Hematopoietic multipotent progenitor cell treated with erythropoietin and hydrocortisone succinate and interleukin-3 and kit ligand, for 15 days (in vitro differentiated cells): Measurements from ENCODE around the gene DGKB.

Experiments used
- DNase-seq: peaks from one replicate; pipeline ENCODE4 v3.0.0-alpha.2; 2015; ENCODE audit warnings: low spot score

The DGKB gene

DNA sequence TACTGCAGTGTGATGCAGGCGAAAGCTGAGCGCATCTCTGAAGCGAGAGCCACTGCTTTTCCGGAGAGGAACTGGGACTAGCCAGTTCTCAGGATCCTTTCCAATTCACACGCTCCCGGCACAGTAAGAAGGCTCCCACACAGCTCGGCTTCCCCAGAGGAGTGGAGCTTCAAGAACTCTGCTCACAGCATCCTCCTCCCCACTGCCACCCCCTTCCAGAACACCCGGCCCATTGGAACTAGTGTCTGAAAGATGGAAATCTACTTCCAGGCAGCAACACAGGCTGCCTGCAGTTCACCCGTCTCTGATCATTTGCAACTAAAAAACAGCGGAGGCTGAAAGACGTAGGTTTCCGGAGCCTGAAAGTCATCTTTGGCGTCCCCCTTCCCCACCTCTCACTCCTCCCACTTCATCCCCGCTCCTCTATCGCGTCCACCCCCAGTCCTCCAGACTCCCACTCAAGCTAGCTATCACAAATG lies at the start of gene DGKB:
Gene DGKB (minus strand): TSS at position 163 of the 479 bp plus-strand sequence.
- DNase-seq = no peak

DNA sequence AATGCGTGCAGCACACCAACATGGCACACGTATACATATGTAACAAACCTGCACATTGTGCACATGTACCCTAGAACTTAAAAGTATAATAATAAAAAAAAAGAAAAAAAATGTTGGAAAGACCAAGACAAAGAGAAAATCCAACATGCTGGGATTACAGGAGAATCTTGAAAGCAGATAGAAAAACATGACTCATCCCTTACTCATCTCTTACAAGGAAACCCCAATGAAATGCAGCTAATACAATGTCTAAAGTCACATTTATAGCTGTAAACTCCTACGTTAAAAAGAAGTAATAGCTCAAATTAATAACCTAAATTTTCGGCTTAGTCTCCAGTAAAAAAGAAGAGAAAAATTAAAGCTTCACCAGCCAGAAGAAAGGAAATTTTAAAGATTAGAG lies 47.5 kb upstream of the DGKB start:
- DNase-seq = no peak

DNA sequence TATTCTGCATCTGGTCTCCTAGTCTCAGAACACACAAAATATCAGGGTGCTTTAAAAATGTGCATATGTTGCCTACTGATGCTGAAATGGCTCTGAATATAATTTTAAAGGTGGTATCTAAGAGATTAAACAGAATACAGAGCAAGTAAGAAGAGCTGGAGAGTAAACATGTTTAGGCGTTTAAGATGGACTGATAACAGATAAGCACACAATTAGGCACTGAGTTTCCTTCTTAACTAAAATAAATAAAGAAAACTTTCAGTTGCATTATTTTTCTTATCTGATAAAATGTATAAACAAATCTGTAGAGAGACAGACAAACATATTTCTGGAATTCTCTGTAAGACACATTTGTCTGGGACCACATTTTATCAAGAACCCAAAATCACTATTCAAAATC lies 35.6 kb upstream of the DGKB start:
- no peak for DNase-seq

DNA sequence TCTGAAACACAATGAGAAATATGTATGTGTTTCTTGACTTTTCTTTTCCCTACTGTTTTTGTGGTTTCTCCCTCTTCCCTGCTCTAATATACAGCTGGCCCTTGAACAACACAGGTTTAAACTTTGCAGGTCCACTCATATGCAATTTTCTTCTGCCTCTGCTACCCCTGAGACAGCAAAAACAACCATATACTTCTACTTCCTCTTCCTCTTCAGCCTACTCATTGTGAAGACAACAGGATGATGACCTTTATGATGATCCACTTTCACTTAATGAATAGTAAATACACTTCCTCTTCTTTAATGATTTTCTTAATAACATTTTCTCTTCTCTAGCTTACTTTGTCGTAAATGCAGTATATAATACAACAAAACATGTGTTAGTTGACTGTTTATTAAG lies 35.0 kb upstream of the DGKB start:
- no peak for DNase-seq

DNA sequence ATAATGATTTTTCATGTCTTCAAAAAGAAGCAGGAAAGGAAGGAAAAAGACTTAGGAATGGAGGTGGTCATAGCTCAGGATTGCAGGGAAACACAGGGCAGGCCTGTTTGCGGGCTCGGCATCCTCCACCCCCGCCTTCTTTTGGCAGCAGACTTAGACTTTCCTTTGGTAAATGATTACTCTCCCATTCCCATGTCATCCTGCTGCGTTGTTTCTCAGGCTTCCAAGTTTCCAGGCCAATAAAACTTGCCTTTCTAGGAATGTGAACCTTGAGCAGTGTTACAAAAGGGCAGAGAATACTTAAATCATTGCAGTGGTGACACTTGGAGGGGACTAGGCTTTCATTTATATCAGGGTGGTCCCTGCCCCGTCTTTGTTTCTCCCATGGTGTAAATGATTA lies 34.0 kb upstream of the DGKB start:
- DNase-seq = no peak

DNA sequence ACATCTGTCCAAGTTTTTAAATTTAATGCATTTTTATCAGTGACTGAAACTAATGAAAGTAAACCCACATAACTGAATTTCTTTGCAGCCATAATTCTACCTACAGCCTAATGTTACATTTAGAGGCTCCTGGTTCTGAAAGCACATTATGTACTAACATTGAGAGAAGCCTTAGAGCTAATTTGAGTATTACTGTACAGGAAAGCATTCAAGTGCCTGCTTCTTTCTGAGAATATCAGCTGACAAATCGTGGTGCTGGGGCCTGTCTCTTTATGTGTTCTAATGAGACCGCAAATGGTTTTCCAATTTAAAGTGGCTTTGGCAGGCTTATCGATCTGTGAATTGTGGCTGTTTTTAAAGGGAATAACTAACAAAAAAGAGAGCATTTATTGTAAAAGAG lies 32.3 kb upstream of the DGKB start:
- no peak for DNase-seq

DNA sequence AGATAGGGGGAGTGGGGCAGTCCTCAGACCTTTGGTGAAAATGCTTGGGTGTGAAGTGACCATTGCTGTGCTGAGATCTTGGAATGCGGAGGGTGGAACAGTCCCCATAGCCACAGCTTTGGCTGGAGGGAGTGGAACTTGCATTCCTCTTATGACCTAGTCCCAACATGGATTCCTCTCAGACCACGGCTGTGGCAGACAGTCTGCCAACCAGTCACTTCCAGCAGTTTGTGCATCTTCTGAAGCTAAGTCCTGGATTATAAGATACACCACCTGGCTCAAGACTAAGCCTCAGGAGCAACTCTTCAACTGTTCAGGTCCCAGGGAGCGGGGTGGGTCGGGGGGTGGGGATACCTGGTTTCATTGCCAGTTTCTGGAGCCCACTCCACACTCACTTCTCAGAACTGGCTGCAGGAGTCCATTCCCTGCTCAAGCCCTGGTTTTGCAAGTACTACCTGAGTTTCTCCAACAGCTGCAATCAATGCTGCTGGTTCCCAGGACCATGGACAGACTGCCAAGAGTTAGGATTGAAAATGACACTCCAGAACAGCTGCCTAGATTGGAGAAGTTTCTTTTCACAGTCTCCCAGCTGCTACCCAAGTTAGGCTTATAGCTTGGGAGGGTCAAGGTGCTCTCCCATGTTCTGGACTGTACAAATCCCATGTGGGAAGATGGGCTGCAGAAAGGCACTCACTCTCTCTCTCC lies 29.1 kb upstream of the DGKB start:
- no peak for DNase-seq

DNA sequence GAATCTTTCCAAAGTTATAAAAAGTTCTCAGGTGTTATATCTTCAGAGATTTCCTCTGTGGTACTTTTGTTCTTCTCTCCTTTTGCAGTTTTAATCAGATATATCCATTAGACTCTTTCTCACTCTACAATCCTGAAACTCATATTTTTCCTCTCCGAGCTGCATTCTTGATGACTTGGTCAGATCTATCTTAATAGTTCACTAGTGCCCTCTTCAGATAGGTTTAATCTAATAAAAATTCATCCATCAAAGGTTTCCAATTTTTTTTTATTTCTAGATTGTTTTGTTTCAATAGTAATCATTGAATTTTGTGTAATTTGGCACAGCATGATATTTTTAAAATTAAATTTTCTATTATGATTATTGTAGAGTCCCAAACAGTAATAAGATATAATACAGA lies 21.8 kb upstream of the DGKB start:
- DNase-seq = no peak

DNA sequence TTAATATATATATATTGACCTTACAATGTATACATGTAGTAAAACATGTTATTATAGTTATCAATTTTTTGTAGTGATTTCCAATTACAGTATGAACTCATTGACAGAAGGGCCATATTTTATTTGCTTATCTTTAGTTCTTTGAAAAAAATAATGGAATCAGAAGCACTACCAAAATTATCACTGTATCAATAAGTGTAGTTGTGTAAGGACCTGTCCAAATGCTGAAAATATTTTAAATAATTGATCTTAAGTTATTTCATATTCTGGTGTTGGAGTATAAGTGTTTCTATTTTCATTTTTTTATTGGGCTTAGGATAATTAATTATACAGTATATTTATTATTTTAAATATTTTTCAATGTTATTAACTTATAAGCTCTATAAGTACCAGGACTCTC lies 8.5 kb upstream of the DGKB start:
- no peak for DNase-seq

DNA sequence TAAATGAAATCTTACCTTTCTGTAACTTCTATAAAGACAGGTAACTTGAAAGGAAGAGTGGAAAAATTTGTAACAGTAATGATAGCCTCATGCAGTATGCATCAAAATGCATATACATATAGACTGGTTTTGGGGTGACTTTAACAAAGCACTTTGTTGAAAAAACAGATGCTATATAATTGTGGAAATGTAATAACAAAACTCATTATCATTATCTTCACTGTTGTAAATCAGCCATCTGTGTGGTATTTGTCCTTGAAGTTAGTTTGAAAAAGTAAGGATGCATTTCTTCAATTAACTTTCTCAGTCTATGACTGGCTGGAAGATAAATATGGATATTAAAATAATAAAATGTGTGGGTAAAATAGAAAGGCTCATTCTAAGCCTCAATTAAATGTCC lies 6.1 kb upstream of the DGKB start:
- no peak for DNase-seq

DNA sequence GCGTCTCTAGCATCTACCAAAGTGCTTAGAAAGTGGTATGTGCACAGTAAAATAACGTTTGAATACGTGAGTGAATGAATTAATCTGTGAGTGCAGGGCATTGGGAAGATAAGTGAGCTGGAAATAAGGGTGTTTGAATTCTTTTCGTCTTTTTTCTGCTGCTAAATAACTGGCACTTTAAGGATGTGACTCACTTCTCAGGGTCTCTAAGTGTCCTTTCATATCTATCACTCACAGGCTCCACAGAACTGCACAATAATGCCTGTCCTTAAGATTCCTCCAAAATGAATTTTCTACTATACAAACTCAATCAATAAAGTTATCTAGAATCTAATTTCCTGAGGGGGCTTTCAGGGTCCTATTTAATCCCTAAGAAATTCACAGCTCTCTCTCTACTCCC lies 3.2 kb upstream of the DGKB start:
- no peak for DNase-seq

DNA sequence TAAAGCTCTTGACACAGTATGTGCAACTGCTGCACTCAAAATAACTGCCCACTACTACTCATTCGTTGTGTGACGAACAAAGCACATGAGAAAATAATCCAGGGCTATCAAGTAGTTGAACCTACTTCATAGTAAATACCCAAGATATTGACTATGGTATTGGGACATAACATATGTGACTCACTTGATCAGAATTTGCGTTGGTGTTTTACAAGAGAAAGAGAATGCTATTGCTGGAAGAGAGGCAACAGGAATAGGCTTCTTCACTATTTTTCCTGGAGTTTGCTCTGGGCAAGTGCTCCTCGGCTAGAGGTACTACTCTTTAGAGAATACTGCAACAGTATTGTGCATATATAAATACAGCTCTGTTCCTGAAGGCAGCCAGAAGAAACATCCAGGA lies 2.5 kb downstream of the DGKB start:
- DNase-seq = no peak

DNA sequence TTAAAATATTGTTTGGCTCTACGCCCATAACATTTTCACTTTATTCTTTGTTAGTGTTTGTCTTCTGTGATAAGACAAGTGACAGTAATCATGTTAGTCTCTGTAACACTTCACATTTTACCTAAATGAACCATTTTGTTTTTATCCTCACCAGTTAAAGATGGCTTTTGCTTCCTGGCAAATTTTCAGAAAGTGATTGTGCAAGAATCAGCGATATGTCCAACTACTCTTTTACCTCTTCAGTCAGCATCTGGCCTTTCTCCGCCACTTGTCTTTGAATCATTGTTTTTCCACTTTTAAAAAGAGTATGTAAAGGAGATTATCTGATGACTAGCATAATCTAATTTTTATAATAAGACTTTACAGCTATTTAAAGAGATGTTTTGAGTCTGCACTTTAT lies 3.5 kb downstream of the DGKB start:
- no peak for DNase-seq

DNA sequence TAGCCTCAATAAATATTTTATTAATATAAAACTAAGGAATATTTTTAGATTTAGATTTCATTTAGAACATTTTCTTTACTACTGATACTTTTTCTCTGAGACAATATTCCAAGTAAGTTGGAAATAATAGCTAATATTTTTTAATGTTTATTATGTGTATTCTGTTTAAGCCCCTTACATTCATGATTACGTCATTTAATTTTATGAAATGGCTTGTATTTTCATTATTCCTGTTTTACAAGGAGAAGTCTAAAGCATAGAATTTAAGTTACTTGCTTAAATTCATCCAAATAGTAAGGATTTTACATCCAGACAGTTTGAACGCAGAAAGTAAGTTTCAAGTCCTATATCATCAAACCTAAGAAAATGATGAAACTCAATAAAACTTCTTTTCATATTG lies 6.1 kb downstream of the DGKB start:
- no peak for DNase-seq

DNA sequence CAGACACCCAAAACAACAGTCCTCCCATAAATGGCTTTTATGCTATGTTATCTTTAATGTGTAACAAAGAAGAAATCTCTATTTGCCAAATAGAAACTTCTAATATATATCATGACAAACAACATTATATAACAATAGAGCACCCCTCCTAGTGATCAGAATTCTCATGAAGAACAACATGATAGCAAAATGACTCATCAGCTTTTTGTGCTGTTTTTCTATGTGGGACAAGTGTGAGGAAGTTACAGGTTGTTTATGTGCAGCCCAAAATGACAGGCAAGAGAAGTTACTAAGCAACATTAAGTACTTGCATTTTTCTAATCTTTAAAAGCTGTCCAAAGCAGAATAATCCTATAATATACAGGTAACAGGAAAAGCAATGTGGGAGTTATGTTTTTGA lies 7.7 kb downstream of the DGKB start:
- DNase-seq = no peak

DNA sequence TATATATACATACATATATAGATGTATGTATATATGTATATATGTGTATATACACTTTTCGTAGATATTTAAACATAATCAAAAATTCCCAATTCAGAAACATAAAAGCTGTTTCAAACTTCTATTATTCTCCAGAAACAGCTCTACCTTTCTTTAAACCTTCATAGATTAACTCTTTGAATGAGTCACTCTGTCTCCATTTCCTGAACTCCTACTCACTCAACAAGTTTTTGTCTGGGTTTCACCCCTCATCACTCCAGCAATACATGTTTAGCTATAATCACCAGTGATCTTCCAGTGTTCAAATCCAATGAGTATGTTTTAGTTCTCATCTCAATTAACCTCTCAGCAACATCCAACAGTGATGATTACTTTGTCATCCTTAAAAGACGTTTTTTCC lies 9.6 kb downstream of the DGKB start:
- DNase-seq = no peak

DNA sequence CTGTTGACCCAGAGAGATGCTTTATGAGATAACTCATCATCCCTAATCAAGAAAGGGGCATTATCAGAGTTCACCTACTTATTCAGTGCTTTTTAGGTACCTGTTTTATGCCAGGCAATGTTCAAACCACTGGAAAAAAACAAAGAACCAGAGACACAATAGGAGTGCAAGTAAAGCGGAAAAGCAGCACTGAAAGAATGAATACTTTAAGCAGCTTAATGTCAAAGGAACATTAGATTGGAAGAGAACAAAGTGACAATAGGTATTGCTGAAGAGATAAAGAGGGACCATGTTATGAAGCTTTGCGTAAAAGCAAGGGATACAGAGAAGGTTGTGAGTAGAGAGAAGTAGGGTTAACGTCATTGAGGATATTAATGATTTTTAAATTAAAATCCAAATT lies 11.3 kb downstream of the DGKB start:
- DNase-seq = no peak

DNA sequence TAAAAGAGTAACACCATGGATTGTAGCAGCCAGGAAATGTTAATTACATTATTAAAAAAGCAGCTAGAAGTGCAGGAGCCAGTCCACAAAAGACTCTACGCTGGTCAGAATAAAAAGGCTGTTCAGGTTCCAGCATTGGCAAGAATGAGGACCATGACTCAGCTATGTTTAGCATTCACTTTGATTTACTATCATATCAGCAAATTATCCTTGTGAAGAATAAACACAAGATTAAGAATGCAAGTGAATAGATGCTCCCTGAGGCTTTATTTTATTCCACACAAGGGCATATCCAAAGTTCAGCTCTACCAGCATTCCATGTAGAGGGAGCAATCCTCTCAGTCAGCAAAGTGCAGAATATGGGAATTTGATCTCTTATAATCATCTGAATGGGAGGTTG lies 13.6 kb downstream of the DGKB start:
- no peak for DNase-seq

DNA sequence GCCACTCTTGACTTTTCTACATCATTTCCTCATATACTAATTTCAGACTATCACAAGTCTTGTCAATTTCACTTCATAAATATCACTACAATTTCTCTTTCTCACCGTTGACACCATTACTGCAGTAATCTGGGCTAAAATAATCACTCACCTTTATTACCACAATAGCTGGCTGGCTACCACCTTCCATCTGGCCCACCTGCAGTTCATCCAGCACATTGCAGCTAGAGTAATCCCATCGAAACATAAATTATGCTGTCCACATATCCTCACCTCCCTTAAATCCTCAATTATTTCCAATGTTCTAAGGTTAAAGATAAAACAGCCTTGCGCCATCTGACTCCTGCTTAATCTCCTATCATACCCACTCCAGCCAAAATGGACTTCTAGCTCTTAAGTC lies 16.0 kb downstream of the DGKB start:
- DNase-seq = no peak

DNA sequence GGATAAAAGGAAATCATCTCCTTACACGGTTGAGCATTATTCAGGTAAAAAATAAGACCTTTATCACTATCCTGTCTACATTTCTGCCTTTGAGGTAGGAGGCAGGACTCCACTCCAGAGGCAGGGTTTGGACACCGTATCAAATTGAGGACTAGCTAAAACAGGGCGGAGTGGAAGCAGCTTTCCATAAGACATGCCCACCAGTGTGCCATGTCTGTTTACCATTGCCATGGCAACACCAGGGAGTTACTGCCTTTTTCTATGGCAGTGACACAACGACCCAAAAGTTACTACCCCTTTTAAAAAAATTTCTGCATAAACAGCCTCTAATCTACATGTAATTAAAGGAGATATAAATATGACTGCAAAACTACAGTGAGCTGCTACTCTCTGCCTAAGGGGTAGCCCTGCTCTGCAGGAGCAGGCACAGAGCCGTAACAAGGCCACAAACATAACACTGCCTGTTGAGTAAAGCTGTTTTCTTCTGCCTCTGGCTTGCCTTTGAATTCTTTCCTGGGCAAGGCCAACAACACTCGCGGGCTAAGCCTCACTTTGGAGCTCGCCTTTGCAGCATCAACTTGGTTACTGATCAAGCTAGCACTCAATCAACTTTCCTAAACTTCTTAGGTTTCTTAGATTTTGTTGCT lies 26.5 kb downstream of the DGKB start:
- DNase-seq = no peak

DNA sequence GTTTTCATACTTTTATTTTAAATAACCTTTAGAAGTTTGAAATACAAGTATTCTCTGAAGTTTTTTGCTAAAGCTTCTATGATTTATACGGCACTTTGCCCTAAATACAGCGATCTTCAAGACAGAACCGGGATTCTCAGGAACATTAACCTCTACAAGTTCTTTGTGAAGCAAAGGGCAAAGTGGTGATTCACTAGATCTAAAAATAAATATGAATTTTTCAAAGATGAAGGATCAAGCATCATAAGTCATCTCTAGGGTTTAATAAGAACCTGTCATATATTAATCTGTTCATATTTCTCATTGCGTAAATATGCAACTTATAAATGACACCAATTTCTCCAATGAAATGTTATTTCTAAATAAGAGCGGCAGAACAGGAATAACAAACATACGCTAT lies 30.7 kb downstream of the DGKB start:
- DNase-seq = no peak

DNA sequence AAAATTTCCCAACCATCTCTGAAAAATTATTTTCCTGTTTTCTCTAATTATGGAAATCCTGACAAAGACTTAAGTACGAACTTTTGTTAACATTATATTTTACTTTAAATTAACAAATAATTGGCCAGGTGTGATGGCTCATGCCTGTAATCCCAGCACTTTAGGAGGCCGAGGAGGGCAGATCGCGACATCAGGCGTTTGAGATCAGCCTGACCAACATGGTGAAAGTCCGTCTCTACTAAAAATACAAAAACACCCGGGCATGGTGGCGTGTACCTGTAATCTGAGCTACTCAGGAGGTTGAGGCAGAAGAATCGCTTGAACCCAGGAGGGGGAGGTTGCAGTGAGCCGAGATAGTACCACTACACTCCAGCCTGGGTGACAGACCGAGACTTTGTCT lies 32.2 kb downstream of the DGKB start:
- DNase-seq = no peak

DNA sequence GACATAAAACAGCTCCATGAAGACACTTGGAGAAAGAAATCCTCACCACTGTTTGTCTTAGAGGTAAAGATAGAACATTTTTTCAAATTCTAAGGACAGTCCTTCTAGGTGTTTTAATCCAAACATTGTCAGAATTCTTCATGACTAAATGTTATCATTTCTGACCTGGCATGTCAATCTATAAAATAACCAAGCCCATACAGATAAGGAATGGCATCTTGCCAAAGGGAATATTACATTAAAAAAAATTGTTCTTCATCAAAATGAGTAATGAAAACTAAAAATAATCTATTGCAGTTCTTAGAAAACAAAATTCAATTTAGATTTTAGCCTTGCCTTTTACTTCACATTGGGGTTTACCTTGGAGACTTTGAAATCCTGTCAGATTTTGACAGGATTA lies 33.6 kb downstream of the DGKB start:
- no peak for DNase-seq

DNA sequence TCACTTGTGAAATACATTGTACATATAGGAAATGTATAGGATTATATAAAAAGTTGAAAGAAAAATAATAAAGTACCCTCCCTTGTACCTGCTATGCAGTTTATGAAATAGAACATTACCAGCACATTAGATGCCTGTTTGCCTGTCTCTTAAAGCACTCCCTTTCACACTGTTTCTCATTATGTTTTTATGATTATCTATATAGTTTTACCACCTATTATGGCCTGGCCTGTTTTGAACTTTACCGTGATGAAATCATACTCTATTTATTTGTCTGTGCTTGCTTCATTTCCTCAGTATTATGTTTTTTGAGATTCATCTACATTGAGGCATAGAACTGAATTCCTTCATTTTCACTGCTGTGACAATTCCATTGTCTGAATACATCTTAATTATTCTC lies 41.1 kb downstream of the DGKB start:
- no peak for DNase-seq
